Endodermal cell (in vitro differentiated cells): ENCODE measurements around the gene ABAT. TPM values are rescaled to one million over a fixed set of nuclear protein-coding genes. Genes with fewer than 3 reads are reported as not detected.

Experiments
- DNase-seq: peaks from one replicate; pipeline ENCODE4 v3.0.0-alpha.2; 2017
- H3K27ac ChIP-seq: 2 replicates; pipeline ENCODE4 v1.5.1; 2013; ENCODE audit warnings: mild to moderate bottlenecking, low read depth, low read length, moderate library complexity
- H3K27me3 ChIP-seq: 2 replicates; pipeline ENCODE4 v1.6.1; 2013; ENCODE audit warnings: mild to moderate bottlenecking, low read length, moderate library complexity; ENCODE audit not compliant: insufficient read depth, control insufficient read depth, poor library complexity, severe bottlenecking
- H3K36me3 ChIP-seq: 2 replicates; pipeline ENCODE4 v1.7.0; 2013; ENCODE audit warnings: mild to moderate bottlenecking, low read length, moderate library complexity; ENCODE audit not compliant: control insufficient read depth, insufficient read depth
- H3K4me1 ChIP-seq: one replicate; pipeline ENCODE4 v1.7.0; 2013; ENCODE audit warnings: low read length; ENCODE audit not compliant: control insufficient read depth, insufficient read depth
- H3K4me3 ChIP-seq: 2 replicates; pipeline ENCODE4 v1.5.1; 2013; ENCODE audit warnings: mild to moderate bottlenecking, low read length, moderate library complexity
- H3K9ac ChIP-seq: 2 replicates; pipeline ENCODE4 v1.6.1; 2013; ENCODE audit warnings: mild to moderate bottlenecking, low read length, moderate library complexity; ENCODE audit not compliant: poor library complexity, severe bottlenecking; ENCODE audit errors: extremely low read depth
- H3K9me3 ChIP-seq: 2 replicates; pipeline ENCODE4 v1.6.1; 2013; ENCODE audit warnings: mild to moderate bottlenecking, low read length, moderate library complexity; ENCODE audit not compliant: control insufficient read depth
- H3K27ac Mint-ChIP-seq: 2 replicates; pipeline ENCODE4 v1.8.0; 2020; ENCODE audit warnings: mixed read lengths
- H3K27me3 Mint-ChIP-seq: 2 replicates; pipeline ENCODE4 v1.8.0; 2021; ENCODE audit warnings: mild to moderate bottlenecking, mixed read lengths; ENCODE audit not compliant: insufficient read depth
- H3K36me3 Mint-ChIP-seq: 2 replicates; pipeline ENCODE4 v1.8.0; 2020; ENCODE audit warnings: low read depth, mixed read lengths
- H3K4me1 Mint-ChIP-seq: 2 replicates; pipeline ENCODE4 v1.8.0; 2020; ENCODE audit warnings: mixed read lengths
- H3K4me3 Mint-ChIP-seq: 2 replicates; pipeline ENCODE4 v1.8.0; 2020; ENCODE audit warnings: mild to moderate bottlenecking, moderate library complexity, mixed read lengths
- H3K9me3 Mint-ChIP-seq: 2 replicates; pipeline ENCODE4 v1.8.0; 2020; ENCODE audit warnings: mild to moderate bottlenecking, mixed read lengths
- CTCF ChIP-seq: fragments of 200-600 bp; sonication (generic); conservative IDR thresholded peaks from 2 replicates; pipeline ENCODE4 v1.5.0; 2021; ENCODE audit warnings: antibody characterized with exemption, mild to moderate bottlenecking
- WGBS, 2 experiments: methylation state at CpG; one replicate each; pipeline versions ENCODE4 v1.1.5 to v1.1.7; 2013; ENCODE audit warnings: missing lambda C conversion rate in 2 of 2, mixed read lengths in 1 of 2; ENCODE audit not compliant: insufficient coverage in 1 of 2, insufficient read length in 1 of 2; 5-methylcytosine and 5-hydroxymethylcytosine counted together
- total RNA-seq, 2 donors: library from RNA; stranded (reverse); fragmentation: NEBNext Ultra II Directional in 1 of 2; extraction: Animal tissue kit (Norgen Biotek cat#: 25700) in 1 of 2; gene quantifications; 2 replicates in 1 of 2; 3 replicates in 1 of 2; pipeline ENCODE4 v1.2.1, GENCODE V29; 2021

Gene ABAT
- total RNA-seq, 2 donors from 2014 or later: 9.7 to 13.6 TPM

- peaks cover 27% of the 10 kb centered on the region for H3K36me3 ChIP-seq
- no peak for TF ChIP-seq CTCF
- H3K4me3 ChIP-seq: no peak overlapping the region
- no peak for DNase-seq
- H3K4me1 ChIP-seq: no peaks in the 10 kb centered on the region
- no peak overlapping the region for H3K9ac ChIP-seq
- no peak overlapping the region for H3K4me3 Mint-ChIP-seq
- 91 to 96% methylated on average over 9 to 10 of the region's 10 CpGs for WGBS, 2 experiments
- no peak overlapping the region for H3K27ac ChIP-seq
- H3K9me3 ChIP-seq: no peaks in the 10 kb centered on the region
- H3K36me3 Mint-ChIP-seq: peaks cover 2% of the 10 kb centered on the region
- no peaks in the 10 kb centered on the region for H3K27me3 ChIP-seq
- H3K27ac Mint-ChIP-seq: no peak overlapping the region
- H3K9me3 Mint-ChIP-seq: no peaks in the 10 kb centered on the region
- peaks cover 17% of the 10 kb centered on the region for H3K4me1 Mint-ChIP-seq
- H3K27me3 Mint-ChIP-seq: no peaks in the 10 kb centered on the region
These were observed 121.4 kb downstream of the ABAT start for GRCh38 chr16:8795818-8796217.

GRCh38 chr16:8796469-8797363 is 122.3 kb downstream of the ABAT start:
- no peaks in the 10 kb centered on the region for H3K4me1 ChIP-seq
- no peaks in the 10 kb centered on the region for H3K27me3 Mint-ChIP-seq
- H3K9ac ChIP-seq: peak overlapping the region; percentile 78
- no peaks in the 10 kb centered on the region for H3K9me3 ChIP-seq
- no peaks in the 10 kb centered on the region for H3K9me3 Mint-ChIP-seq
- WGBS, 2 experiments: 50 to 60% methylated on average over 10 to 14 of the region's 14 CpGs
- no peak for DNase-seq
- peaks cover 17% of the 10 kb centered on the region for H3K4me1 Mint-ChIP-seq
- no peak overlapping the region for H3K27ac ChIP-seq
- H3K36me3 ChIP-seq: peaks cover 36% of the 10 kb centered on the region
- H3K4me3 ChIP-seq: peak overlapping the region; percentile 94
- no peaks in the 10 kb centered on the region for H3K27me3 ChIP-seq
- no peak for TF ChIP-seq CTCF
- H3K36me3 Mint-ChIP-seq: peaks cover 4% of the 10 kb centered on the region
- H3K27ac Mint-ChIP-seq: peak overlapping the region; percentile 96
- peak overlapping the region; percentile 91 for H3K4me3 Mint-ChIP-seq

- TF ChIP-seq CTCF: no peak
- no peaks in the 10 kb centered on the region for H3K4me1 ChIP-seq
- no peaks in the 10 kb centered on the region for H3K9me3 ChIP-seq
- peak within 1 kb of the TSS; percentile 94 for H3K4me3 ChIP-seq
- DNase-seq: peak; percentile 98
- Mint-ChIP-seq H3K4me3 (peak within 1 kb of the TSS; percentile 91), H3K36me3 (peaks cover 12% of the 10 kb centered on the region), H3K27ac (peak within 1 kb of the TSS; percentile 96), H3K9me3 (no peaks in the 10 kb centered on the region), H3K4me1 (peaks cover 17% of the 10 kb centered on the region), H3K27me3 (no peaks in the 10 kb centered on the region)
- H3K27me3 ChIP-seq: no peaks in the 10 kb centered on the region
- H3K27ac ChIP-seq: no peak within 1 kb of the TSS
- peaks cover 44% of the 10 kb centered on the region for H3K36me3 ChIP-seq
- 0 to 1% methylated on average over 24 to 61 of the region's 61 CpGs for WGBS, 2 experiments
- H3K9ac ChIP-seq: peak within 1 kb of the TSS; percentile 78
These were observed 123.2 kb downstream of the ABAT start, which contains the start of the genes PMM2 and TMEM186 for GRCh38 chr16:8797364-8798173. TSS of gene PMM2 (plus strand) at chr16:8797839. CDS start at chr16:8797883, 44 bp downstream. TSS of gene TMEM186 (minus strand) at chr16:8797639. CDS start at chr16:8797614, 25 bp downstream.
